Kidney (tissue), 14 donors: ENCODE results near the gene ABCB7. TPM values are rescaled to one million over a fixed set of nuclear protein-coding genes. Genes with fewer than 3 reads are reported as not detected.
"Not testable (repeated sequence)": the region's sequence is repeated elsewhere in the genome, so short reads cannot be mapped to it uniquely, and the experiment has no call there.

Experiments
- DNase-seq, 5 donors: peaks; one replicate each; pipeline ENCODE4 v3.0.0-alpha.2; 2013 to 2020
- FAIRE-seq: peaks from 2 replicates; lab custom pipeline; 2012; peaks lifted over from hg19 to GRCh38; lab: Jason Lieb, UNC
- H3K27ac ChIP-seq, 2 donors: one replicate each; pipeline ENCODE4 v1.7.0; 2013; ENCODE audit warnings: low read depth in 2 of 2, low read length in 2 of 2, inconsistent platforms in 1 of 2
- H3K27me3 ChIP-seq: one replicate; pipeline ENCODE4 v1.7.1; 2013; ENCODE audit warnings: low read length, inconsistent platforms; ENCODE audit not compliant: control insufficient read depth, insufficient read depth
- H3K36me3 ChIP-seq, 3 donors: one replicate each; pipeline versions ENCODE4 v1.7.0 to v1.7.1; 2013; ENCODE audit warnings: low read length in 3 of 3, control low read depth in 1 of 3, inconsistent platforms in 1 of 3; ENCODE audit not compliant: insufficient read depth in 3 of 3, control insufficient read depth in 2 of 3
- H3K4me1 ChIP-seq, 3 donors: one replicate each; pipeline versions ENCODE4 v1.7.0 to v1.7.1; 2013; ENCODE audit warnings: low read length in 3 of 3, inconsistent platforms in 1 of 3, low read depth in 1 of 3; ENCODE audit not compliant: control insufficient read depth in 2 of 3, insufficient read depth in 2 of 3
- H3K4me3 ChIP-seq, 3 donors: one replicate each; pipeline versions ENCODE4 v1.7.0 to v1.8.1; 2013; ENCODE audit warnings: low read length in 3 of 3, control low read depth in 1 of 3, inconsistent platforms in 1 of 3
- H3K9ac ChIP-seq, 3 donors: one replicate each; pipeline versions ENCODE4 v1.7.0 to v1.7.1; 2013; ENCODE audit warnings: low read length in 3 of 3, control low read depth in 1 of 3, inconsistent platforms in 1 of 3
- H3K9me3 ChIP-seq, 3 donors: one replicate each; pipeline versions ENCODE4 v1.7.0 to v1.7.1; 2013; ENCODE audit warnings: low read length in 3 of 3, control low read depth in 1 of 3, inconsistent platforms in 1 of 3; ENCODE audit not compliant: control insufficient read depth in 2 of 3, insufficient read depth in 1 of 3
- intact Hi-C: fragments of 100-400 bp; cut with DNase I; formaldehyde crosslinking; loops from one replicate; pipeline ENCODE4 v1.11.1; 2022
- polyA plus RNA-seq: library from polyadenylated mRNA; stranded (reverse); fragments of 350-450 nt; fragmentation: Illumina TruSeq; extraction: RNeasy Lipid Tissue Mini Kit (QIAGEN cat#74804); gene quantifications from one replicate; pipeline ENCODE4 v1.2.3, GENCODE V29; 2014; ENCODE audit warnings: low read depth, low replicate concordance; ENCODE audit not compliant: insufficient read depth
- total RNA-seq: library from RNA; stranded (reverse); fragmentation: NEBNext Ultra II Directional; extraction: Animal tissue kit (Norgen Biotek cat#: 25700); gene quantifications from one replicate; pipeline ENCODE4 v1.2.1, GENCODE V29; 2021
- TF ChIP-seq, protein P1 (sequence below): IDR thresholded peaks from 3 replicates; pipeline ENCODE4 v1.5.1; 2012; ENCODE audit warnings: mild to moderate bottlenecking, moderate library complexity, borderline replicate concordance; ENCODE audit not compliant: insufficient read depth; ENCODE audit errors: extremely low read depth
- donor health status: control.
- donor health status: control.
- donor health status: control.
- donor health status: control.
- donor health status: control.
- donor health status: DM: yes; HTN: yes; CAD: no.
- donor health status: Normal renal cell carcinoma (clear cell type).

ABCB7 gene
- total and polyA plus RNA-seq, 2 donors from 2014 or later: 13.8 to 21.0 TPM

DNA sequence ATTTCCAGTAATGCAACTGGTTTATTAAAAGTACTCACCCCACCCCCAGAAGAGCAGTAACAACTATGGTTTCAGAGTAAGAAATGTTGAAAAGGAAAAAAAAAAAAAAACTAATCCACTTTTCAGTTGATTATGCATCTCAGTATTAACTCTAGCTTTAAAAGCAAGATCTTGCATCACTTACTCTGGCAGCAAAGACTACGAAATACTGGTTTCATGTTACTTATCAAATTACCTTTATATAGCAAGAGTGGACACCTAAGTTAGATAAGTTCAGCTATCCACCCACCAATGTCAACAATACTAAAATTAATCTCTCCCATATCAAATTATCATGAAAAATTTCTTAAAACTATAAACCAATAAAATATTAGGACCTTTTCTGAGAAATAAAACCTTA lies 105.0 kb downstream of the ABCB7 start:
- Histone ChIP-seq H3K27ac (no peak overlapping the region), H3K4me3 (no peak overlapping the region), H3K27me3 (no peaks in the 10 kb centered on the region), H3K9me3 (no peaks in the 10 kb centered on the region), H3K36me3 (no peaks in the 10 kb centered on the region), H3K9ac (no peak overlapping the region), H3K4me1 (no peaks in the 10 kb centered on the region)
- intact Hi-C loops: no loop called here
- TF ChIP-seq, protein P1, sequence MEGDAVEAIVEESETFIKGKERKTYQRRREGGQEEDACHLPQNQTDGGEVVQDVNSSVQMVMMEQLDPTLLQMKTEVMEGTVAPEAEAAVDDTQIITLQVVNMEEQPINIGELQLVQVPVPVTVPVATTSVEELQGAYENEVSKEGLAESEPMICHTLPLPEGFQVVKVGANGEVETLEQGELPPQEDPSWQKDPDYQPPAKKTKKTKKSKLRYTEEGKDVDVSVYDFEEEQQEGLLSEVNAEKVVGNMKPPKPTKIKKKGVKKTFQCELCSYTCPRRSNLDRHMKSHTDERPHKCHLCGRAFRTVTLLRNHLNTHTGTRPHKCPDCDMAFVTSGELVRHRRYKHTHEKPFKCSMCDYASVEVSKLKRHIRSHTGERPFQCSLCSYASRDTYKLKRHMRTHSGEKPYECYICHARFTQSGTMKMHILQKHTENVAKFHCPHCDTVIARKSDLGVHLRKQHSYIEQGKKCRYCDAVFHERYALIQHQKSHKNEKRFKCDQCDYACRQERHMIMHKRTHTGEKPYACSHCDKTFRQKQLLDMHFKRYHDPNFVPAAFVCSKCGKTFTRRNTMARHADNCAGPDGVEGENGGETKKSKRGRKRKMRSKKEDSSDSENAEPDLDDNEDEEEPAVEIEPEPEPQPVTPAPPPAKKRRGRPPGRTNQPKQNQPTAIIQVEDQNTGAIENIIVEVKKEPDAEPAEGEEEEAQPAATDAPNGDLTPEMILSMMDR: no peak
- FAIRE-seq: peak; percentile 80
- DNase-seq: no peak

DNA sequence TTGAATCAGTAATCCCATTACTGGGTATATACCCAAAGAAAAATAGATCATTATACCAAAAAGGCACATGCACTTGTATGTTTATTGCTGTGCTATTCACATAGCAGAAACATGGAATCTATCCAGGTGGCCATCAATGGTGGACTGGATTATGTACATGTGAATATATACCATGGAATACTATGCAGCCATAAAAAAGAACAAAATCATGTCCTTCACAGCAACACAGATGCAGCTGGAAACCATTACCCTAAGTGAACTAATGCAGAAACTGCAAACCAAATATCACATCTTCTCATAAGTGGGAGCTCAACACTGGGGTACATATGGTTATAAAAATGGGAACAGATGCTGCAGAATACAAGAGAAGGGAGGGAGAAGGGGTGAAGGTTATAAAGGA lies 110.7 kb downstream of the ABCB7 start:
- no peaks in the 10 kb centered on the region for H3K4me1 ChIP-seq
- intact Hi-C loops: loop anchor here (5.0 kb wide), 1 partner anchor 52 kb away; no protein-coding TSS in a partner anchor
- peaks cover 0 to 4% (median 0%) of the 10 kb centered on the region in 3 donors for H3K9me3 ChIP-seq
- TF ChIP-seq, protein P1: no peak
- H3K27me3 ChIP-seq: no peaks in the 10 kb centered on the region
- no peak overlapping the region for H3K9ac ChIP-seq
- no peak for DNase-seq
- no peak overlapping the region for H3K27ac ChIP-seq
- FAIRE-seq: no peak
- H3K36me3 ChIP-seq: no peaks in the 10 kb centered on the region
- no peak overlapping the region for H3K4me3 ChIP-seq

DNA sequence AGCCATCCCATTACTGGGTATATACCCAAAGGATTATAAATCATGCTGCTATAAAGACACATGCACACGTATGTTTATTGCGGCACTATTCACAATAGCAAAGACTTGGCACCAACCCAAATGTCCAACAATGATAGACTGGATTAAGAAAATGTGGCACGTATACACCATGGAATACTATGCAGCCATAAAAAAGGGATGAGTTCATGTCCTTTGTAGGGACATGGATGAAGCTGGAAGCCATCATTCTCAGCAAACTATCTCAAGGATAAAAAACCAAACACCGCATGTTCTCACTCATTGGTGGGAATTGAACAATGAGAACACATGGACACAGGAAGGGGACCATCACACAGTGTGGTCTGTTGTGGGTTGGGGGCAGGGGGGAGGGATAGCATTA lies 111.9 kb downstream of the ABCB7 start:
- H3K4me3 ChIP-seq, H3K36me3 ChIP-seq, H3K27ac ChIP-seq, H3K9me3 ChIP-seq, intact Hi-C loops, H3K27me3 ChIP-seq, H3K4me1 ChIP-seq, H3K9ac ChIP-seq, DNase-seq, FAIRE-seq: not testable (repeated sequence)

DNA sequence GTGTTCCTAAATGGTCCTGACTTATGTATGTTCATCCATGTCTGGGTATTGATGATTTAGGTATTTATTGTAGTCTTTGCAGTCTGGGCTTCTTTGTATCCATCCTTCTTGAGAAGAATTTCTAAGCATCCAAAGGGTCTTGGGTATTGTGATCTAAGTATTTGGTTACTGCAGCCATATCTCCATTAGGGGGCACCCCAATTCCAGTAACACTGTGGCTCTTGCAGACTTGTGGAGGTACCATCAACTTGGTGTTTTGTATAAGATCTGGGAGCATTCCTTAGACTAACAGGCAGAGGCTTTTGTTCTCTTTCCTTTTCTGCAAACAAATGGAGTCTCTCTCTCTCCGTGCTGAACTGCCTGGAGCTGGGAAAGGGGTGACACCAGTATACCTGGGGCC lies 117.2 kb downstream of the ABCB7 start:
- no peak overlapping the region for H3K27ac ChIP-seq
- DNase-seq (no peak), FAIRE-seq (no peak)
- no peaks in the 10 kb centered on the region for H3K27me3 ChIP-seq
- intact Hi-C loops: no loop called here
- no peaks in the 10 kb centered on the region for H3K36me3 ChIP-seq
- H3K9me3 ChIP-seq: peaks cover 0 to 4% (median 0%) of the 10 kb centered on the region in 3 donors
- no peaks in the 10 kb centered on the region for H3K4me1 ChIP-seq
- H3K9ac ChIP-seq: no peak overlapping the region
- TF ChIP-seq, protein P1: no peak
- H3K4me3 ChIP-seq: no peak overlapping the region

Other genes starting within 250 kb of the ABCB7 start
- 6.0 TPM for gene NEXMIF, start 230.8 kb downstream of the ABCB7 start, total RNA-seq
- 0.54 TPM for gene NEXMIF, start 230.8 kb downstream of the ABCB7 start, polyA plus RNA-seq
- gene UPRT, start 117.8 kb upstream of the ABCB7 start, total RNA-seq: 15.5 TPM
- 8.1 TPM for gene UPRT, start 117.8 kb upstream of the ABCB7 start, polyA plus RNA-seq